HUDEP-2 (cell line): ENCODE results near the gene TMEM208.

Source experiments
- DNase-seq, 76 experiments: peaks; one replicate each; lab custom pipeline; 2025; ENCODE audit not compliant: unreplicated experiment in 76 of 76; lab: John Stamatoyannopoulos, UW

The TMEM208 gene

DNA sequence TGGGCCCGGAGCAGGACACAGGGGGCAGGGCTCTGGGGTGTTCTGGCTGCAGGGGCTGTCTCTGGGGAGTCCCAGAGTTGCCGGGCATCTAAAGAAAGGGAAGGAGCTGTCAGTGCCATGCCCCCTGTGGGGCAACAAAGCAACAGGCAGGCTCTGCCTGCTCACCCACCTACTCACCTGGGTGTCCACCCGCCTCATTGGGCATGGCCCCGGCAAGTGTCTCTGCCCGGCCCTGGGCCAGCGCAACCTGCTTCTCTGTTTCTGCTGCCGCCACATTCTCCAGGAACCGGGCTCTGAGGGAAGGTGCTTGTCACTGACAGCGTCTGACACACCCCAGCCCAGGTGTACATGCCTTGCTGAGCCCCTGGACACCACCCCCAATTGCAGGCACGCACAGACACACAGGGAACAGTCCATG, 7.3 kb downstream of the TMEM208 start:
- no peak for DNase-seq

DNA sequence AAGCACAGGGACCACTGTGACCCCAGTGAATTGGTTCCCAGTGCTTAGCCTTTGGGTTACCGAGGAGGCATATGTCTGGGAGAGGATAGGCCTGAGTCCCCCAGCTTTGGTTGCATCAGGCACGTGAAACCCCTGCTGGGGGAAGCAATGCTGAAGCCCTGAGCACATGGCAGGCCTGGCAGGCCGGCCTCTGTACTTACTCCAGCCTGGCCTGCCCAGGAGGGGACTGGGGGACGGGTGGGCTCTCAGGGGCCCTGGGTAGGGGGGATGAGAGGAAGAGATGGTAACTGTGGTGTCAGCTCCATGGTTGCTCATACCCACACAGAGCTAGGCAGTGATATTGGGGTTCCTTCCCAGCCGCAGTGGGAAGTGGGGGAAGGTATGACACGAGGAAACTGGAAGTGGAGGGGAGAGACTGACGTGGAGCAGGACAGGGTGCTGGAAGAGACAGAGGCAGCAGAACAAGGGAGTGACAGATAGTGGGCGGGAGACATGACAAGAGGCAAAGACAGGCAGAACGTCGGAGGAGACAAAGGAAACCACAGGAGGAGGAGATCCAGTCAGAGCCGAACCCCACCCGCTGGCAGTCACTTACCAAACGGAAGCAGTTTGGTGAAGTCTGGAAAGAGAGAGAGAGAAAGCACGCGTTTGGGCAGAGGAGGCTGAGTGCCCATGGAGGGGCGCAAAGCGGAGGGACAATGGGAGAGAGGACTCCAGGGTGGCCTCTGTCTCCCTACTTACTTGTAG, 9.1 kb downstream of the TMEM208 start:
- DNase-seq: peak in 69 of 76 experiments; percentile 40 to 89 (median 75)

DNA sequence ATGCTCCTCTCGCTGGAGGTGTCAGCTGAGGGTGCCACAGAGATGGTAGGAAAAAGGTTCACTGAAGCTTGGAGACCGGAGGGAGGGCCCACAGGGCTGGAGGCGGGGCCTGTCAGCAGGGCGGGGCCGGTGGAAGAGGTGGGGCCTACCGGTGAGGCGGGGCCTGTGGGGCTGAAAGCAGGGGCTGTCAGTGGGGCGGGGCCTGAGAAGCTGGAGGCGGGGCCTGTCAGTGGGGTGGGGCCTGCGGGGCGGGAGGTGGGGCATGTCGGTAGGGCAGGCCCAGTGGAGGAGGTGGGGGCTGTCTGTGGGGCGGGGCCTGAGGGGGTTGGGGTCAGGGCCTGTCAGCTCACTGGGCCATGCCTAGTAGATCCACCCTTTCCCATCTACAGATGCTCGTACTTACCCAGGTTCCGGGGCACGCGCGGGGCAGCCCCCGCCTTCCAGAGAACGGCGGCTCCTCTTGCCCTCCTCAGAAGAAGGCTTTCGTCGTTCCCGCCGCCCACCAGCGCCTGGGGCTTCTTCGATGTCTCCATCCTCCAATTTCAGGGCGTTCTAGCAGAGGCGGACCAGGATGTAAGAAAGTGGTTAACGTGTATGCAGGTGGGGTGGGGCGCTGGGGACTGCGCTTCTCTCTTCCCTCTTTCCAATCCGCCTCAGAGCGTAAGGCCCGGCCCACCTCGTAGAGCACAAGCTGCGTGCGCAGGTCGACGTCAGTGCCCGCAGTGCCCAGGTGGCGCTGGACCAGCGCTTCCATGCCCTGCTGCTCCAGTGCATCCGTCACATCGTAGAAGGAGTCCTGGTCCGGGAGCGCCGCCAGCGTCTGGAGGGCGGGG, 9.8 kb downstream of the TMEM208 start:
- peak in 73 of 76 experiments; percentile 43 to 97 (median 87) for DNase-seq

DNA sequence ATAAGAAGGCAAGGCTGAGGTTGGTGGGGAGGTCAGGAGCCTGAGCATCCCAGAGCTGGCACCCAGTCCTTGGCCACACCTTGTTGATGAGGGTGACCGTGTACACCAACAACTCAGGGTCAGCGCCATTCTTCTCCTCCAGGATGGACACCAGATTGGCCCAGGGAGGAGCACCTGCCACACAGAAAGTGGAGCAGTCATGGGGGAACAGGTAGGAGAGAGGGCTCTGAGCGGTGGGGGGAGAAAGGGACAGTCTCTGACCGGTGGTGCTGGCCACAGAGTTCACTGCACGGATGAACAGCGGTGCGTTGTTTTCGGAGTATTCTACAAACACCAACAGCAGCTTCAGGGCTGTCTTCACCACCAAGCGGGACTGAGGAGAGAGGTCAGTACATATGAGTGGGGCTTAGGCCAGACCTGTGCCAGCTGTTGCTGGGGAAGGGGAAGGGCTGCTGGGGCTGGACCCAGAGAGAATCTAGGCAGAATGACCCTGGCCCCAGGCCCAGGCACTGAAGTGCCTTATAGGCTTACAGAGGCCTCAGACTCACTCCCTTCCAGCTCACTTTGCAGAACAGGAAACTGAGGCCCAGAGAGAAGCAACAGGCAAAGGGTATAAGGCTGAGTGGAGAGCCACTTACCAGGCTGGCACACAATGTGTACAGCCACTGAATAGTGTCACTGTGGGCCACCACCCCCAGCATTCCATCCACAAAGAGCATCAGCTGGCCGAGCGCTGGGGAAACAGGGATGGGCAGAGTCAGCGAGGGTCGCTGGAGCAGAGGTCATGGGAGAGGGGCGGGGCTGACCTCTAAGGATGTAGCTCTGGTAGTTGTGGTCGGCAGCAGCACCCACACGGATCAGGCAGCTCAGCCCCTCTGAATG, 10.7 kb downstream of the TMEM208 start:
- DNase-seq: no peak

DNA sequence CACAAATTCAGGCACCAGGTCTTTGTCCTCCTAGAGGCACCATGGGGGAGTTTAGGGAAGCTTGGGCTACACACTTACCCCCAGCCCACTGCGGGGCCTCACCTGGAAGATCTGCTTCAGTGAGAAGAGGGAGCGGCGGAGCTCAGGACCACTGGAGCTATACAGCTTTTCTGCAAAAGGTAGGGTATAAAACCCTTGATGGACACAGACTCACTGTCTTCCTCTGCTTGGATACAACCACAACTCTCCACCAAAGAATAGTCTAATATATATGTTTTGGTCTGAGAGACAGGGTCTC, 11.3 kb downstream of the TMEM208 start:
- DNase-seq: no peak

DNA sequence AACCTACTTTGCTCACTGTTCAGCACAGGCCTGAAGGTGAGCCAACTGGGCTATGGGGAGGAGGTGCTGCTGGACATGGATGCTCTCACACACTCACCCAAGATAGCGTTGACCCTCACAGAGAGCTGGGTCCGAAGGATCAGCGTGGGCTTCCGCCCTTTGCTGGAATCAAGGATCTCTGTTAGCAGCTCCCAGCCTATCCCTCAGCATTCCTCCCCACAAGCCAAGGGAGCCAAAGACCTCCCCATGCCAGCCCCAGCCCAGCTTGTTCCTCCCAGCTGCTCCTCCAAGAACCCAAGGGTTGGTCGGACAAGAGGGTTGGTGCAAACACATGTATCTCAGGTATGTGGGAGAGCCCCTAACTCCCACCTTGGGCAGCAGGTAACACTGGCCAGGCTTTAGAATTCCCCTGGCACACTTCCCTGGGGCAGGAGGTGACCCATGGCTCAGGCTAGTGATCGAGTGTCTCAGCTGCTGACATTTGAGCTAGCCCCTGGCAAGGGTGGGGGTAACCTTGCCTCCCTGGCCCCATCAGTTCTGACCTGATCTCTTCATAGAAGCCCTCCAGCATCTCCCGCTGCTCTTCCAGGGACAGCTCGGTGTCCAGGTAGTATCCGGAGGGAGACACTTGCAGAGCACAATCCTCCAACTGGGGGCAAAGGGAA, 12.0 kb downstream of the TMEM208 start:
- no peak for DNase-seq

DNA sequence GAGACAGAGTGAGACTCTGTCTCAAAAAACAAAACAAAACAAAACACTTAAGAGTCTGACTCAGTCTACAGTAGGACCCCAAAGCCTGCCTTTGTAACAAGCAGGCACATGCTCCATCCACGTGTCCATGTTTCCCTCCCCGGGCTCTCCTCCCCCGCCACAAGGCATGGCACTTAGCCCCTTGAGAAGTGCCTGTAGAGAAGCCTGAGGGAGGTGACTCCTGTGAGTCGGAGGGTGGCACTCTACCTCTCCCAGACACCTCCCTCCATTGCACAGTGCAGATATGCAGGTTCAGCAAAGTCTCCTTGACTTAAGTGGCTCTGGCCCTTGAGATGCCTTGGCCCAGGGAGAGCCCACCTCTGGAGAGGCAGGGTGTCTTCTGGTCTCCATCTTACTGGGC, 13.6 kb downstream of the TMEM208 start:
- DNase-seq: peak in 35 of 76 experiments; percentile 5 to 56 (median 27)

DNA sequence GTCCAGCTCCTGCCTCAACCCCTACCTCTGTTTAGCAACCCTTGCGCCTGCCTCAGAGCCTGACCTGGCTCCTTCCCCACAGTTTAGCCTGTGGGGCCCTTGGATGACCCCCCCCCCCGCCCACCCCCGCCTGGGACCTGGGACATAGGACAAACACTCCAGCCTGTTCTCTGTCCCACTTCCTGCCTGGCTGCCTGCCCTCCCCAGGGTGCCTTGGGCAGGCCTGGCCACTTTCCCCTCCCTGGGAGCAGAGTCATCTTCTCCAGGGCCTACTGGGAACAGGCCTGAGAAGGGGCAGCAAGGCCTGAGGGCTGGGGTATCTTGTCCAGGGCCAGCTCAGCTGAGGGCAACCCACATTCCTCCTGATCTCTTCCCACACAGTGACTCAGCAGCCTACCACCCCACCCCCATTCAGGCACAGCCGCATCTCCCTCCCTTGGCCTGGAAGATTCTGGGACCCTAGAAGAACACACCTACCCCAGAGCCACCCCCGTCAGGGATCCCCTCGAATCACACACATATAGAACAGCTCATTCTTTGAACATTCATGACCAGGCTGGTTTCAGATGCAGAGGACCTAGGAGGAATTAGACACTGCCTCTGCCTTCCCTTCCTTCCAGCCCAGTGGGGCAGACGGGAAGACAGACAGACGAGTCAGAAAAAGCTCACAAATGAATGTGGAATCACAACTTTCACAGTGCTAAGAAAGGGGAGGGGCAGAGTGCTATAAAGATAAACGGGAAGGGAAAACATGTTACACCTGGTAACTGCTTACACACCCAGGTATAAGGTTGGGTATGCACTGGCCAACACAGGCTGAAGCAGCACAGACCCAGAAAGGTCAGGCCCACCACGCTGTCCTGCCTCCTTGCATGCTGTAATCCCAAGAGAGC, 14.3 kb downstream of the TMEM208 start:
- DNase-seq: peak in 3 of 76 experiments; percentile 6 to 24 (median 23)

DNA sequence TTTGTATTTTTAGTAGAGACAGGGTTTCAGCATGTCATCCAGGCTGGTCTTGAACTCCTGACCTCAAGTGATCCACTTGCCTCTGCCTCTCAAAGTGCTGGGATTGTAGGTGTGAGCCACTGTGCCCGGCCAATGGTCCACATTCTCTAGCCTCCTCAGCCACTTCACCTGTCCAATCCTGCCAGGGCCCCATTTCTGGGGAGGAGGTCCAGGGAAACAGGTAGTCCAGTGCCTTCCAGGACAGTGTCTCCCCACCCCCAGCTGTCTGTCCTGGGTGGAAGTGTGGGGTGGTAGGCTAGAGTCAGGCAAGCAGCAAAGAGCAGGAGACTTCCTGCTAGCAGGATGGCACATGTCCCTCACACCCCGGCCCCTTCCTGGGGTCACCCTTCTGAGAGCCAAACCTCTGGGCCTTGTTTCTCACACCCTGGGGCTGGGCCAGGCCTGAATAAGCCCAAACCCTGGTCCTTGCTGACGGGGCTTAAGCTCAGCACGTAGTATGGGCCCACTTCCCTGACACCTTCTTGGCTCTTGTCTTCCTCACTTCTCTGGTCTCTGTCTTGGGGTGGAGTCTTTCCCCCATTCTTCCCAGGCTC, 15.3 kb downstream of the TMEM208 start:
- no peak for DNase-seq

DNA sequence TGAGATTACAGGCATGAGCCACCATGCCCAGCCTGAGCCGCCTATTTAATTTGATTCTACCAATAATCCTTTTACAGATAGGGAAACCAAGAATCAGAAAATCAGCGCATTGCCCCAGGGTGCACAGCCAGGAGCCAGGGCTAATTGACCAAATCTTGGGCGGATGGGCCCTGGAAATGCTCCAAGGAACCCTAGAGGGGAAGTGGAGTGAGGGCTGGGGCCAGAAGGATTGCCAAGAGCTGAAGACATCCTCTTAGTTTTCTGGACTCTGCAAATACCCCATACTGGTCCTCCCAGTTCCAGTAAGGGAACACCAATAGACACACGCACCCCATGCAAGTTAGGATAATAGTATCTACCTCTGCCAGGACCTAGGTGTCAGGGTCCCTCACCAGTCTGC, 16.6 kb downstream of the TMEM208 start:
- peak in 1 of 76 experiments; percentile 6 for DNase-seq

DNA sequence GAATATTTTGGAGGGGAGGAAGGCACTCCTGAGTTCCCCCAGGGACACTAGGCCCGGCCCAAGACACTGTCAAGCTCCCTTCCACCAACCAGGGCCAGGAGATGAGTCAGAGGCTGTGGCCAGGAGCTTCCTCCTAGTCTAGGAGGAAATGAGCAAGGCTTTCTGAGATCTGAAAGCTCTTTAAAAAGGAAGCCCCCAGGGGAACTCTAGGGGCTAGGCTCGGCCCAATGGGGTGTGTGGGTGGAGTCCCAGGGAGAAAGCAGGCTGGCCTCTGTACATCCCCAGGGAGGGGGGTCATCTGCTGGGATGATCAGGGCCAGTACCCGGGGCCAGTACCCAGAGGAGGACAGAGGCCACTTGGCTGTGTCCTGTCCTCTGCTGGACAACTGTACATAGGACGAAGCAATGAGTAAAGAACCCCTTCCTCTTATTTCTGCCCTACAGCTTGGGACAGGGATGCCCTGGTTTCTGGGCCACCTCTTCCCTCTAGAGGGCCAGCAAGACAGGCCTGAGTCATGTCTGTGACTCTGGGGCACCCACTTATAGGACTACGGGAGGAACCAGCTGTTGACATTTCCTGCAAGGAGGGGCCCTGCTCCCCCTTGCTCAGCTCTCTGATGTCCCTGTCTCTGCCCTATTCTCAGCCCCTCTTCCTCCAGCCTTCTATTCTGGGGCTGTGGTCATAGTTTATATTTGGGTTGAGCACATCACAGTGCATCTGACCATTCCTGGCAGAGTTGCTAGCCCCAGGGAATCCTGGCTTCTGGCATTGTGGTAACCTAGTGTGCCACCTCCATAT, 17.7 kb downstream of the TMEM208 start:
- DNase-seq: peak in 37 of 76 experiments; percentile 3 to 66 (median 36)

DNA sequence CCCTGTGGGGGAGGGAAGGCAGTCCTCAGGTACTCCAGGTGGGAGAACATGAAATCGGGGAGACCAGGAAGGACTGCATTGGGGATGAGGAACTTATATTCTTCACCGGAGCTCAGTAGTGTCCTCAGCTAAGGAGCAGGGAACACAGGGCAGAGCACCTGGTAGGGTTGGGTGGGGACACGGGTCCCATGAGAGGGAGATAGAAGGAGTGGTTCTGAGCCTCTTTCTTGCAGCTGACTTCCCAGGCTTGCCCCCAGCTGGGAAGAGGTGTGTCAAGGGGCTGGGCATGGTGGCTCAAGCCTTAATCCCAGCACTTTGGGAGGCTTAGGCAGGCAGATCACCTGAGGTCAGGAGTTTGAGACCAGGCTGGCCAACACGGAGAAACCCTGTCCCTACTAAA, 18.3 kb downstream of the TMEM208 start:
- DNase-seq: no peak

DNA sequence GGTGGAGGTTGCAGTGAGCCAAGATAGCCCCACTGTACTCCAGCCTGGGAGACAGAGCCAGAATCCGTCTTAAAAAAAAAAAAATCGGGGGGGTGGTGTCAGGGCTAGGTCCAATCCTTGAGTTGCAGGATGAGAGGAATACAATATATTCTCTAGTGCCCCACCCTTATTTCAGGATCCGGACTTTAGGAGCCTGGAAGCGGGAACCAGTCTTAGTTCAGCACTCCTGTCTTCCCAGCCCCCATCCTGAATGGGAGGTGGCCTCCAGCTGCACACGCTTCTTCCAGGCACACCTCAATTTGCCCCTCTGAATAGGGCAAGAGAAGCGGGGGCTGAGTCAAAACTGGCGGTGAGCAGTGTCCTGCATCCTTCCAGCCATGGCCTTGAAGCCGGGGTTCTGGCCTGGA, 18.7 kb downstream of the TMEM208 start:
- peak in 1 of 76 experiments; percentile 43 for DNase-seq

DNA sequence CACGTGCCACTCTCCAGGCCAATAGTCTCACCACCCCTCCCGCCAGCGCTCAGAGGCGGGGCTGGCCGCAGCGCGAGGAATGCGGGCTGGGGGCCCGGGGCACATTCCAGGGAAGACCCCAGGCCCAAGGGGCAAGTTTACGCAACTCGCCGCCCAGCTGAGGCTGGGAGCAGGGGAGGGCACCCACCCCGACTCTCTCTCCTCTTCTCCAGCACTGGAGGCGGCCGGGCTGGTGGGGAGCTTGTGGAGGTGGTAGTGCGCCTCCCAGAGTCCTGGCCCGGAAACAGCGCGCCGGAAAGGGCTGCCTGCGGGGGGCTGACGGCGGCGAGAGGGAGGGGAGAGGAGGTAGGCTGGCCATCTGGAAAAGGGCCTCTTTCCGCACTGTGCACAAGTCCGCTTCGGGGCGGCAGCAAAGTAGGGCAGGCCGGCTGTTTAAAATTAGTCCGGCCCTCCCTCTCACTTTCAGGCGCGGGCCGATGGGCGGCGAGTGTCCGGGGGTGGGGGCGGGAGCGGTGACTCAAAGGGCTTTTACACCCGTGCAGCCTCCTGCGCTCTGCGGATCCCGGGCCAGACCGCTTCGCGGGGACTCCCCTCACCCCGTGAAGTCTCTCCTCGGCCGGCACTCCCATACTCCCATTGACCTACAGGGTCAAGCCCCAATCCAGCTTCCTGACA, 19.3 kb downstream of the TMEM208 start:
- DNase-seq: peak in 56 of 76 experiments; percentile 5 to 81 (median 56)

DNA sequence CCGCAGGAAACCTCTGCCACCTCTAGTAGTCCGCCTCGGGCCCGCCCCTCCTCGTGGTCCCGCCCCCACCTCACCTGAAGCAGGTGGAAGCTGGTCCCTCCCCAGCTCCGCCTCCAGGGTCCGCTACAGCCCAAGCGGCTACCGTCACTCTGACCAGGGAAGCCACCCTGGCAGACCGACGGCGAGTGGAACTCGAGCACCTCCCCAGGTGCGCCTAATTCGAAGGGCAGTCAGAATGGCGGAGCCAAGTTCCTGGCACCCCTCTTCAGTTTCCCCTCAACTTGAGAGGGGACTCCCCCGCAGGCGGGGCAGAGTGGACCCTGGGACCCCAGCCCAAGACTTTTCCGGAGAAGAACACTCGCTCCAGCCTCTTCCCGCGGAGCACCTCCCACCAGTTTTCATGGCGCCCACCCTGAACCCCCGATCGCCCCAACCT, 19.8 kb downstream of the TMEM208 start:
- DNase-seq: peak in 10 of 76 experiments; percentile 17 to 59 (median 44)

DNA sequence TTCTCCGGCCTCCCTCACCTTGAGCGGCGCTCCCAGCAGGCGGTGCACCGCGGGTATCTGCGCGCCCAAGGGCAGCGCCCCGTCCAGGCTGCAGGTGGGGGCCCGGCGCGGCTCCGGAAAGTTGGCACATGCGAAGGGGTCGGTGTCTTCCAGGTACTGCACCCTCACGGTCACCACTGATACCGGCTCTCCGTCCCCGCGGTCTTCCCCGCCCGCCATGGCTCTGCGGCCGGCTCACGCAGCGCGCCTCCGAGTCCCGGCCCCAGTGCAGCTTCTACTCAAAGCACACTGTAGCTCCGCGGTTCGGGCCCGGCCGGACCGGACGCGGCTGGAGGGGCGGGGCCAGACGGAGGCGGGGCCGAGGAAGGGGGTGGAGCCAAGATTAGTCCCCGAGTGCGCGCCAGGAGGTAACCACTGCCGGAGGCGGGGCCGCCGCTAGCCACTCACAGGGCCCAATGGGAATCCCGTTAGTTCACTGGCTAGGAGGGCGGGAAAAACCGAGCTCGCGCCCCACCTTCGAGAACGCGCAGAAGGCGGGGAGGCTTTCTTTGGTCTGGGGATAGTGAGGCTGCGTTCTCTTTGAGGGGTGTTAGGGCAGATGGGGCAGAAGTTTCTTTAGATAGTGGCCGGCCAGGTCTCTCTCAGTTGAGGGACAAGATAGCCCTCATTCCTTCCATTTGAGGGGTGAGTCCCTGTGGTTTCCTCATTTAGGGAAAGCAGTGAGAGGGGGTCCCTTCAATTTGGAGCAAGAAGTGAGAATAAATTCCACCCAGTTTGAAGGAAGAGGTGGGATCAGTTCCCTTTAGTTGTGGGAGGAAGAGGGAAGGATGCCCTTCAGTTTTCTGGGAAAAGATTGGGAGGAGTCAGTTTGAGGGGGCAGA, 20.5 kb downstream of the TMEM208 start, which contains the start of gene FHOD1:
TSS of gene FHOD1 (minus strand) at position 290 of the 881 bp plus-strand sequence. CDS start at position 219, 71 bp downstream.
- peak in 75 of 76 experiments; percentile 69 to 99 (median 96) for DNase-seq

DNA sequence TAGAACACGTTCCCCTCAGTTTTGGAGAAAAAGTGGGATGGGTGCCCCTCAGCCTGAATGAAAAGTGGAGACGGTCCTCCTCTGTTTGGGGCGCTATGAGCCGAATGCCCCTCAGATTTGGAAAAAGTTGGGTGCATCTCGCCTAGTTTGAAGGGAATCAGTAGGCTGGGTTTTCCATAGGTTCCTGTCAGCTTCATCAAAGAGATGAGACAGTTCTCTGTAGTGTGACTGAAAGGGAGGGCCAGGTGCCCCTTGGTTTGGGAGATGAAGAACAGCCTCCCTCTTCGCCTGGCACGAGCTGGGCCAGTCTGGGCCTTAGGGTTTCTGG, 21.1 kb downstream of the TMEM208 start:
- peak in 3 of 76 experiments; percentile 12 to 26 (median 12) for DNase-seq
